ENCODE results near the gene ARHGEF1.

Gene ARHGEF1

DNA sequence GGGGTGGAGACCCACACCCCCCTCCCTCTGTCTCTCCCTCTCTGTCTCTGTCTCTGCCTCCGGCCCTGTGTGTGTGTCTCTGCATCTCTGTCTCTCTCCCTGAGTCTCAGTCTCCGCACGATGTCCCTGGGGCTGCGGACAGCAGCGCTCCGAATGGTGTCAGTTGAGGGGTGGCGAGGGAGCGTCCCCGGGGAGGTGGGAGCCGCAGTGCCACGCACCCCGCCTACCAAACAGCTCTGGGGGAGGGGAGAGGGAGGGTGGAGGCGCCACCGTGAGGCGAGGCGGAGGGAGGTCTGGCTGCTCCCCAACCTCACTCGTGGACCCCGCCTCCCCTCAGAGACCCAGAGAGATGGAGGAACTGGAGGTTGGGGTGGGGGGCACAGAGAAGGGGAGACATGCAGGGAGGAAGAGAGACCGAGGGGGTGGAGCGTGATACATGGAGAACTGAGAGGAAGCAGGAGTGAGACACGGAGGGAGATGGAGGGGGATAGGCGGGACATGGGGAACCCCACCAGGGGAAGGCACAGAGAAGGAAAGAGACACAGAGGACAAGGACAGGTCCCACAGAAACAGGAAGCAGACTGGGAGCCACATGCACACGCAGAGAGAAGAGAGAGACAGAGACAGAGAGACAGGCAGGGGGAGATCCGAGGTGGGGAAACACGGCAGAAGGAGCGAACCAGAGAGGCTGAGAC, 38.0 kb downstream of the ARHGEF1 start:
- no peak for DNase-seq

DNA sequence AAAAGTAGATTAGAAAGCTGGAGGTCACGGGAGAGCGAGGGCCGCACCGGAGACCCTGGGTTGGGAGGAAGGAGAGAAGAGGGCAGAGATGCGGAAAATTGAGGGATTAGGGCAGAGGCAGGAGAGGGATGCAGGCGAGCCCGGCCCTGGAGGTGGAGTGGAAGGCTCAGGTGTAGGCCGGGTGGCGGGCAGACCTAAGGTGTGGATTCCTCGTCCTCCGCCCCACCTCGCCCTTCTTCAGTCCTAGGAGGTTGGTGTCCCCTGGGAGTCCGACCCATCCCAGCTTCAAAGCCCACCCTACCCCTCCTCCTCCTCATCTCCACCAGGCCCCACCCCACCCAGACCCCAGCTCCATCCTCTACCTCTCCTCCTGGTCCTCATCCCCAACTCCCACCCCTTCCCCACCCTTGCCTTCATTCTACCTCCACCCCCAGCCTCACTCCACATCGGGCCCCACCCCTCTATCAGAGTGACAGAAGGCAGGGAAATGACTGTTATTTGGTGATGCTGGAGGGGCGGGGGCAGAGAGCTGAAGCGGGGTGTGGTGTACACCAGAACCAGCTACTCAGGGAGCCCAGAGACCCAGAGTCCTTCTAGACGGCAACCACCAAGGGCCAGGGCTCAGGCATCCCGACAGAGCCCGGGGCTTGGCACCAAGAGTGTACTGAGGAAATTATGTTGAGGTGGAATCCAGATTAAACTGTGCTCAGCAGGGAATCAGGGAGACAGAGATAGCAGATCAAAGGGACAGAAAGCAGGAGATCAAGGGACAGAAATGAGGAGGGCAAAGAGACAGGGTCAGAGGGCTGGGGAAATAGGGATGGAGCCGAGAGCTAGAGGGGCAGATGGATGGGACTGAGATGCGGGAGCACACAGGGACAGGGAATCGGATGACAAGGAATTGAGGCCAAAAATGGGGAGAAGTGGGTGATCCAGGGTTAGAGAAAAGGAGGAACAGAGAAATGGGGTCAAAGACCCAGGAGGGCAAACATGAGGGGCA, 38.9 kb downstream of the ARHGEF1 start:
- DNase-seq = no peak

DNA sequence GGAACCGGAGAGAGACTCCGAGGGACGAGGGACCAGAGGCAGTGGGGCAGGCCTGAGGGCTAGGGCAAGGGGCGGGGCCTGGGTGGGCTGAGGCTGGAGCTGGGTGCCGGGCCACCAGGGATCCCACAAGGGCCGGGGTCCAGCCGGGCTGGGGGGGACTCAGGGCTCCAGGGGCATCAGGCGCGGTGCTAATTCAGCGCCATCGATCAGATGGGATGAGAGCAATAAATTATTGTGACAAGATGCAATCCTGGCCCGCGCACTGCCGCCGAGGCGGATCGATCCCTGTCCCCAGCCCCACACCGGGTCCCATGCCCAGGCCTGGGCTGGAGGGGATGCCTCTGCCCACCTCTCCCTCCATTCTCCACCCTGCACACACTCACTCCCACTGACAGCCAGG, 39.6 kb downstream of the ARHGEF1 start:
- DNase-seq = no peak

DNA sequence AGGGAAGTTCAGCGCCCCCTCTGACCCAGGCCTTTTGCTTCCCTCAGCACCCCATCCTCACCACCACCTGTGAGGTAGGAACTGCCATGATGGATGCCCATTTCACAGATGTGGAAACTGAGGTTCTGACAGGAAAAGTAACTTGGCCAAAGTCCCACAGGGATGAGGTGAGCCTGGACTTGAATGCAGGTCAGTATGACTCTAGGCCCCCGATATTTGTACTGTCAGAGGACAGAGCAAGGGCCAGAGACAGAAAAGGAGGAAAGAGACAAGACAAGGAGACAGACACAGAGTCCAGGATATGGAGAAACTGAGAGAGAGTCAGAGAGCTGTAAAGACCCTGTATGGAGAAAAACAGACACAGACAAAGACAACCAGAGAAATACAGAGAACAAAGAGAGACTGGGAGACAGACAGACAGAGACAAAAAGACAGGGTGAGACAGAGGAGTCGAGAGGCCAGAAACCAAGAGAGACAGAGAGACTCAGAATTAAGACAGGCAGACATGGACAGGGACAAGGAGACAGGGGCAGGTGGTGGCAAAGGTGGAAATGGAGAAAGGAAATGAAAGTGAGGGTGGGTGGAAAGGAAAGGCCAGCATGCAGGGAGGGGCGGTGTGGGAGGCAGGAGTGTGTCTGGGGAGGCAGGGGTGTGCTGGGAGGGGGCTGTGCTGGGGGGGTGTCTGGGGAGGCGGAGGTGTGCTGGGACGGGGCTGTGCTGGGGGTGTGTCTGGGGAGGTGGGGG, 40.2 kb downstream of the ARHGEF1 start:
- no peak for DNase-seq

DNA sequence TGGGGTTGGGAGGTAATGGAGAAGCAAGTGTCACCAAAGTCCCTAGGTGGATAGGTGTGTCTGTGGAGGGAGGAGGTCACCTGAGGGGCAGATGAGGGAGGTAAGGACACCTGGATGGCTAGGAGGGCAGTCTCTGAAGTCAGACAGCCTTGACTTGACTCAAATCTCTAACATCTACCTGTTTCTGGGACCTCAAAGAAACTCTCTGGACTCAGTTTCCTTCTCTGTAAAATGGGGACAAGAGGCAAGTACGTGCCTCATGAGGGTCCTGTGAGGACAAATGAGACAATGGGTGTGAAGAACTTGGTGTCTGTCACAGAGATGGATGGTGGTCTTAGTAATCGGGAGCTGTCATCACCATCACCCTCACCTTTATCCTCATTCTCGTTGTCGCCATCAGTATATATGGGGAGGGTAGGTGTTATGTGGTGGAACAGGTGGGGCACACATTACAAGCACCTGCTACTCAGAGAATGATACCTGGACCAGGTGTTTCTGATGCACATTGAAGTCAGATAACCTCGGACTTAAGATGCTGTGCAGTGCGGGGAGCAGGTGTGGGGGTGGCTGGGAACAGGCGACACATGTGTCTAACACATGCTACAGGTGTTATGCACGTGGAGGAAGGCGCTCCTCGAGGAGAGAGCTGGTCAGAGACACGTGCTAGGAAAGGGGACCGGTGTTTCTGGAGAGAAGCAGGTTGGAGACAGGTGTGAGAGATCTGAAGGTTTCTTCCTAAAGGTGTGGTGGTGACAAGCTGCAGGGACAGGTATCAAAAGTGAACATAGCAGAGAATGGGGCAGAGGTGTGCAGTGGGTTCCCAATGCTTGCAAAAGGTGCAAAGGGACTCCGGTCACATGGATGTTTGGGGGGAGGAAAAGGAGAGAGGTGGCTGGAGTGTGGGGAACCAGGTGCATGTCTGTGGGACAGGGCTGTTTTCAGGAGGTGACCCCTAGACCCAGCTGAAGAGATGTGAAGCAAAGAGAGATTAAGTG, 41.5 kb downstream of the ARHGEF1 start:
- DNase-seq = no peak

DNA sequence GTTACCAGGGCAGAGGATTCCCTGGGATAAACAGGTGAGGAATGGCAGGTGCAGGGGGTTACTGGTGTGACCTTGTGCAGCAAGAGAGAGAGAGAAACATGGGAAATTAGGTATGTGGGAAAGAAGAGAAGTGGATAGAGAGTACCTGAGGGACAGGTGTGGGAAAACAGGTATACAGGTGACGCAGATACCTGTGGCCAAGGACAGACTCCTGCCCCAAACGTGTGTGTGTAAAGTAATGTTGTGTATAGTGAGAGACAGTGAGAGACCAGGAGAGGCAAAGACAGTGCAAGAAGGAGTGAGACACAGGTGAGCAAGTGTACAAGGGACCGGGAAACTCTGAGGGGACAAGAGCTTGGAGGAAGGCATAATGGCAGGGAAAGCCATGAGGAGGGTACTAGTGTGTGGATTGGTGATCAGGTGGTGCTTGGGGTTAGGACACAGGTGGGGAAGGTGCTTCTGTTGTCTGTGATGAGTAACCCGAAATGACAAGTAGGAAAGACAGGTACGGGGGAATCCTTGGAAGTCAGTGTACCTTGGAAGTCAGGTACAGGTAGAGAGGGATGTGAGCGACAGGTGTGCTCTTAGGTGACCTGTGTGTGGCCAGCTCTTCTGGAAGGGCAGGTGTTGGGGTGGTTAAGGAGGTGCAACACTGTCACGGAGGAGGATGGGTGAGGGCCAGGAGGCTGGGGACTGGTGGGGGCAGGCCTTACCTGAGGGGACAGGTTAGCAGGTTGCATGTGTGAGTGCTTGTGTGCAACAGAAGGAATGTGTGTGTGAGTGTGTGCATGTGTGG, 42.4 kb downstream of the ARHGEF1 start:
- DNase-seq = no peak

DNA sequence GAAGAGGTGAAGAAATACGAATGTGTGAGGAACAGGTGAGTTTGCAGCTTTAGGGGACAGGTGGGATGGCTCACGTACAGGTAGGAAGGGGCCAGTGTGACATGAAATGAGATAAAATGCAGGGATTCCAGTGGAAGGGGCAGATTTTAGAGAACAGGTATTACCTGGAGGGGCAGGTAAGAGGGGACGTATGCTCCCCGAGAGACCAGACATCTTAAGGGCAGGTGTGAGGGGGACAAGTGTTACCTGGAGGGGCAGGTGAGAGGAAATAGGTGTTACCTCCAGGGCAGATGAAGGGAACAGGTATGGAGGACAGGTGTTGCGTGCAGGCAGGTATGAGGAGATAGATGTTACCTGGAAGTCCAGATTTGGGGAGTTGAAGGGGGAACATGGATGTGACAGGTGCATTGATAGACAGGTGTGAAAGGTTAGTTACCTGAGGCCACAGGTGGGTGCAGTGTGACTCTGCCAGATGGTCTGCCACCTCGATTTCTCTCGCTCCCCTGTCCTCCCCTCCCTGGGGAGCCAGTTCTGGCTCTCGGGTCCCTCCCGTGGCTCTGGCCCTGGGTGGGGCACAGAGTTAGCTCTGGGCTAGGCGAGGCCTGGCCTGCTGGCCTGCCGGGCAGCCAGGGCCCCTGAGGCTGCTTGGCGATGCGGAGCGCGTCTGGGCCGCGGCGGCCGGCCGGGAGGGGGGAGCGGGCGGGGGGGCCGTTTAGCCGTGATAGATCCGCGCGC, 43.2 kb downstream of the ARHGEF1 start:
- DNase-seq = no peak

DNA sequence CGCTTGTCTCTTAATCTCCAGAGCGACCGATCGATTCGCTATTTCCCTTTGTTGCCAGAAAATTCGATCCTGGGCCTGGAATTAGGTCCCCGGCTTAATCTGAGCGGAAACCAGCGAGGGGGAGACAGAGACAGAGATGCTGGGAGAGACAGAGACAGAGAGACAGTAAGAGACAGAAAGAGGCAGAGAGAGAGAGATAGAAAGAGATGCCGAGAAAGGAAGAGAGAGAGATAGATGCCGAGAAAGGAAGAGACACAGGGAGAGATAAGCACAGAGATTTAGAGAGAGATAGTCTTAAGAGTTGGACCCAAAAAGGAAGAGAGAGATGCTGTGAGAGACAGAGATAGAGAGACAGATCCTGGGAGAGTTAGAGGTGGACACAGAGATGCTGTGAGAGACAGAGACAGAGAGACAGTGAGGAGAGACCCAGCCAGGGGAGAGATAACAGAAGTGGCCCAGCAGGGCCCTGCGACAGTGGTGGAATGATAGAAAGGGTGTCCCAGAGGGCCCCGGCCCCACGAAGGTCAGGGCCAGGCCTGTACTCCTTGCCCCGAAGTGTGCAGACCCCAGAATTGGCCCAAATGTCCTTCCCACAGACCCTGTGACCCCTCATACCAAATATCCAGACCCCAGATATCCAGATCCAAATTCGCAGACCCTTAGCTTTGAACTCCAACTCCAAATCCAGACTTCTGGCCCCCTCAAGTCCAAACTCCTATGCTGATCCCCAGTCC, 43.9 kb downstream of the ARHGEF1 start:
- no peak for DNase-seq

DNA sequence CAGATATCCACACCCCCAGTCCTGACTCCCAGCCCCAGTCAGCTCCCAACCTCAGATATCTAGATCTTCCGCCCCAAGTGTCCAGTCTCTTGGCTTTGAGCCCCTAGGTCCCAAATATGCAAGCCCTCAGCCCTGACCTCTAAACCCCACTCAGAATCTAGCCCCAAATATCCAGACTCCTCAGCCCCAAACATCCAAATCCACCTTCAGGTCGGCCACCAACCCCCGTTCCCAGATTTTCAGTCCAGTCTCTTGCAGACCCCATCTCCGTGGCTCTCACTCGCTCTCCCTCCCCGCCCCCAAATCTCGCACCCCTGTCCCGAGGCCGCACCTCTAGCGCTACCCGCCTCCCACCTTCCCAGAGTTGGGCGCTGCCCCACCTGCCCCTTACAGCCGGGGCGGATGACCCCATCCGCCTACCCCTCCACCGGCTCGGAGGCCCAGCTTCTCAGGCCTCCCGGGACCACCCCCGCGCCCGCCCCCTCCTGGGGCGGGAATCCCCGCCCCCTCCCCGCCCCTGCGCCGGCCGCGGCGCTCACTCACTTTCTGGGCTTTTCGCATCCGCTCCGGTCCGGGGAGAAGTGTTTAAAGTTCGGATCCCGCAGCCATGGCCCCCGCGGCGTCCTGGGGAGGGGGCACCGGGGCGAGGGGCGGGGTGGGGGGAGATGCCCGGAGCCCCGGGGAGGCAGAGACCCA, 44.7 kb downstream of the ARHGEF1 start:
- peak; percentile 43 to 49 for DNase-seq

DNA sequence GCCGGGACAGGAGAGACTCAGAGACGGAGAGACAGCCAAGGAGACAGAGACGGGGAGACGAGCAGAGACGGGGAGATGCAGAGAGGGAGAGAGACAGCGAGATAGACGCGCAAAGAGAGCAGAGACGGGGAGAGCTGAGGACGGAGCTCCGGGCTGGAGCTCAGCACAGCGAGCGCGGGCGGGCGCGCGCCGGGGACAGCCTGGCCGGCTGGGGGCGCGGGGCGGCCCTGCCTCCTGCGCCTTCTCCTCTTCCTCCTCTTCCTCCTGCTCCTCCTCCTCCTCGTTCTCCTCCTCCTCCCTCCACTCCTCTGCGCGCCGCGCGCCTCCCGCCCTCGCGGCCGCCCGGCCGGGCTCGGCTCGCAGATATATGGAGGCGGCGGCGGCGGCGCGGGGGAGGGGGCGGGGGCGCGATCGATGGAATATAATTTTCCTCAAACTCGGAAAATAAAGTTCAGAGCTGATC, 45.3 kb downstream of the ARHGEF1 start, which contains the start of gene ERFL:
ERFL (minus strand) TSS at position 229 of the 463 bp plus-strand sequence. CDS start 15,530 bp downstream, outside the sequence.
- DNase-seq = peak; percentile 46 to 55

DNA sequence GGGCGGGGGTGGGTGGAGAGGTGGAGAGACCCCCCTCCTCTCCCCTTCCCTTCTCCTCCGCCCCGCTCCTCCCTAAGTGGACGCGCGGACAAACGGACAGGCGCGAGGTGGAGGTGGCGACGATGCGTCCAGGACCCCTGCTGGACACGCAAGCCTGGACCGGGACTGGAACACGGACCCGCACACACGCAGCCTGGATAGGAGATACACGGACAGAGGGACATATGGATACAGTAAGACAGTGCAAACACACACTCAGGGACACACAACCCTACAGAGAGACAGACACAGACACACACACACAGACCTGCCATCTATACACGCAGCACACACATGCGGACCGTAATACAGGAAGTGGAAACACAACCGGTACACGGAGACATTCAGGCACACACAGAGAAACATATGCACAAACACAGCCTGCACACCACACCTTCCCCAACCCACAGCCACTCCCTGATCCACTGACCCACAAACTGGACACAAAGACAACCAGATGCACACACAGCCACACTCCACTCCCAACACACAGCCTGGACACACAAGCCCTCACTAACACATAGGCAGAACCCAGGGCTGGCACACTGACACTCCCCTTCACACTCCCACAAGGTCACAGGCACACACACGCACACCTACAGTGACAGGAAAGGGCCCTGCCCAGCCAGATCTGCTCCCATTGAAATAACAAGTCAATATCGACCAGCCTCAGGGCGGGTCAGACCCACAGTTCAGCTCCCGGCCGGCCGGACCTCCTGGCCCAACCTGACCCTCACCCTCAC, 46.0 kb downstream of the ARHGEF1 start:
- peak in 1 of 2 donors; percentile 43 for DNase-seq

DNA sequence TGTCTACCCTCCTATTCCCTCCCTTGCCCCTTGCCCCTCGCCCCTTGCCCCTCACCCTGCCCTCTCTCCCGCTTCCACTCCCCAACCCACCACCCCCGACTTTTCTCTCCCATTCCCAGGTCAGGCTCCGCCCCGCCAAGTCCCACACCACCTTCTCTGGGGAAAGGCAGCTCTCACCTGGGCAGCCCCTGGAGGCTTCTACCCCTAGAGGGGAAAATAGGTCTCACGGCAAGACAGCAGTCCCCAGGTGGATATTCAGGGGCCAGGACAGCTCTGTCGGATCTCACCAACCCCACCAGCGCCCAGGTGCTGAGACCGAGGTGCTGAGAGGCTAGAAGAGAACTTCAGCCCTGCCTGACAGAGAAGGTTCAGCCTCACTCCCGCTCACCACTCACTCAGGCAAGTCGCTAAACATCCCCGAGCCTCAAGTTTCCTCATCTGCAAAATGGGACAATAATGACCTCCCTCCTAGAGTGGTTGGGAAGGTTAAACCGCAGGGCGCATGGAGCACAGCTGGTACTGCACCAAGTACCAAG, 46.6 kb downstream of the ARHGEF1 start:
- no peak for DNase-seq

DNA sequence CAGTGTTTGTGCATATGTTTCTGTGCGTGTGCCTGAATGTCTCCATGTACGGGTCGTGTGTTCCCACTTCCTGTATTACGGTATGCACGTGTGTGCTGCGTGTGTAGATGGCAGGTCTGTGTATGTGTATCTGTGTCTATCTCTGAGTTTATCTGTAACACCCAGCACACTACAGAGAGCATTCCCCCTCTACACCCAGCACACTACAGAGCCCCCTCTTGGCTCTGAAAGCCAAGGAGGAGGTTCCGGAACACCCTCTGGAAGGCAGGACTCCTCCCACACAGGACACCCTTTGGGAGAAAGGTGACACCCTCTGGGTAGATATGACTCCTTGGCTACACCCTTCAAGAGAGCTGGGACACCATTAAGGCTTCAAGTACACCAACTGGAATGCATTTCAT, 47.3 kb downstream of the ARHGEF1 start:
- no peak for DNase-seq

DNA sequence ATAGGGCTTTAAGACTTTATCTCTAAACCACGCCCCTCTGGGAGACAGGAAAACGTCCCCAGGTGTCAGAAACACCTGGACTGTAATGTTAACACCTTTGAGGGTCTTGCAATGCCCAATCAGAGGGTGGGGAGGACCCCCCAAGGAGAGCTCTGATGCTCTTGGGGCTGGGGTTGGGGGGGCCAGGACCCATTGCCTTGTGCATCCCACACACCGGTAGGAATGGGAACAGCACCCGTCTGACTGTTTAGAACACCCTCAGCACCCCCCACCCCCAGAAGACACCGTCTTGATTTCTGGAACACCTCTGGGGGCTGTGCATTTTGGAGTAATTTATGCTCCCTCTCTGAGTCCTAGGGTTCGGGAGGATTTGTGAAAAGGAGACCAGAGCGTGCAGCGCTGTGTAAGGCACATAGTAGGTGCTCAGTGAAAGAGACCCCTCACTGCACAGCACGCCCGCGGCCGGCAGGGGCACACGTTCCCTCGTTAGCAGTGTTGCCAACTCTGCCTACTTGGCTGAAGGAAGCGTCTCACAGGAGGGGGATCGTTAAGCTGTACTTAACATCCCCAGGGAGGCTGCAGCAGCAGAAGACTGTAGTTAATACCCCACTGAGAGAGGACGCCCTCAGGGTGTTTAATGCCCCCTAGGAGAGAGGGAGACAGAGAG, 48.1 kb downstream of the ARHGEF1 start:
- DNase-seq = no peak

DNA sequence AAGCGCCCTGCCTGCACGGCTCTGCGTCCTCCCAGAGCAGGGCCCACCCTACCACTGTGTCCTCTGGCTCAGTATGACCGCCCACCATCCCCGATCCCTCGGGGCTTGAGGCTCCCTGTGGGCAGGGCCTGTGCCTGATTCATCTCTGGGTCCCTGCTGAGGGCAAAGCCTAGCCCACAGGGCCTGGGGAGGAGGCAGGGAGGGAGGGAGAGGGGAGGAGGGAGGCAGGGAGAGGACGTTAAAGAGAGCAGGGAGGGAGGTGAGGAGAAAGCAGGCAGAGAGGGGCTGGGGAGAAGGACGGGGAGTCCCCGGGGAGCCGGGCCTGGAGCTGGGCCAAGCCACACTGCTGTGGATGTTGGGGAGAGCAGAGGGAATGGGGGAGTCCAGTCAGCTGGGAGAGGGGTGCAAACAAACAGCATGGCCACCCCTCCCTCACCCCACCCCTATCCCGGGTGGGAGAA, 49.3 kb downstream of the ARHGEF1 start:
- no peak for DNase-seq

DNA sequence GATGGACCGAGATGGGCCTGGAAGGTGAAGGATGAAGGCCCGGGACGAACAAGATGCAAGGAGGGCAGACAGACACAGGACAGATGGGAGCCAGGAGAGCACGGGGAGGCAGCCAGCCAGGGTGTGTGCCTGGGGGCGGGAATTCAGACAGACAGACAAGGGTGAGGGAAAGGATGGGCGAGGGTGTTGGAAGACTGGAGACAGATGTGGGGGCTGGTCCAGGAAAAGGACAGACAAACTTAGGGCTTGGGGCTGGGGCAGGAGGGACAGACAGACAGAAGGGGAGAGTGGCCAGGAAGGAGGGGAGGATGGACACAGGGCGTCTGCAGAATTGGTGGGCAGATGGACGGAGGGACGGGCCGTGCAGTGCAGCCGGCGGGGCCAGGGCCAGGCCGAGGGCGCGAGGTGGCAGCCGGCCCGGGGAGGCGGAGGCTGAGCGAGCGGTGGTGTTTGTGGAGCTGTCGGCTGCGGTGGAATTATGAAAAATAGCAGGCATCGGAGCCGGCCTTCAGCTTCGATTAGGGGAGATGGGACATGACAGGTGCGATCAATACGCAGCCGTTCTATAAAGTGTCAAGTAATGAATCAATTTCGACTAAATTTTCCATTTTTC, 49.8 kb downstream of the ARHGEF1 start:
- DNase-seq = no peak

Data from activated CD4-positive, alpha-beta T cell treated with anti-CD3 and anti-CD28 coated beads for 4 hours (primary cell).